Brain microvascular endothelial cell (primary cell): ENCODE data around the gene LRRIQ1.
A peak's percentile ranks its signal among the peaks of the same experiment; 100 is the strongest.

Experiments
- DNase-seq: peaks from one replicate; pipeline ENCODE4 v3.0.0-alpha.2; 2020
- H3K27ac ChIP-seq: fragments of 250-450 bp; sonication (Bioruptor Pico); 2 replicates; pipeline ENCODE4 v1.5.1; 2020; ENCODE audit warnings: mild to moderate bottlenecking, moderate library complexity
- H3K27me3 ChIP-seq: fragments of 250-450 bp; sonication (Bioruptor Pico); replicated peaks from 2 replicates; pipeline ENCODE4 v1.5.1; 2020; ENCODE audit warnings: mild to moderate bottlenecking
- H3K36me3 ChIP-seq: fragments of 250-450 bp; sonication (Bioruptor Pico); replicated peaks from 2 replicates; pipeline ENCODE4 v1.5.1; 2020; ENCODE audit warnings: mild to moderate bottlenecking
- H3K4me3 ChIP-seq: 2 replicates; pipeline ENCODE4 v1.5.1; 2011; ENCODE audit warnings: low read depth, mild to moderate bottlenecking, control low read depth, low read length, moderate library complexity
- in situ Hi-C: cut with HindIII; loops from 2 replicates; pipeline ENCODE4 v1.10.0; 2017; ENCODE audit warnings: low sequenced_read_pairs, low pct_ligation_motif_present
- TF ChIP-seq, protein P1 (sequence below): IDR thresholded peaks from 2 replicates; pipeline ENCODE4 v1.5.1; 2011; ENCODE audit warnings: low read depth, mild to moderate bottlenecking, moderate library complexity, low read length, control low read depth, inconsistent platforms; ENCODE audit errors: missing control alignments

The LRRIQ1 gene

GRCh38 chr12:85152311-85152729 is 116.2 kb downstream of the LRRIQ1 start:
- TF ChIP-seq, protein P1, sequence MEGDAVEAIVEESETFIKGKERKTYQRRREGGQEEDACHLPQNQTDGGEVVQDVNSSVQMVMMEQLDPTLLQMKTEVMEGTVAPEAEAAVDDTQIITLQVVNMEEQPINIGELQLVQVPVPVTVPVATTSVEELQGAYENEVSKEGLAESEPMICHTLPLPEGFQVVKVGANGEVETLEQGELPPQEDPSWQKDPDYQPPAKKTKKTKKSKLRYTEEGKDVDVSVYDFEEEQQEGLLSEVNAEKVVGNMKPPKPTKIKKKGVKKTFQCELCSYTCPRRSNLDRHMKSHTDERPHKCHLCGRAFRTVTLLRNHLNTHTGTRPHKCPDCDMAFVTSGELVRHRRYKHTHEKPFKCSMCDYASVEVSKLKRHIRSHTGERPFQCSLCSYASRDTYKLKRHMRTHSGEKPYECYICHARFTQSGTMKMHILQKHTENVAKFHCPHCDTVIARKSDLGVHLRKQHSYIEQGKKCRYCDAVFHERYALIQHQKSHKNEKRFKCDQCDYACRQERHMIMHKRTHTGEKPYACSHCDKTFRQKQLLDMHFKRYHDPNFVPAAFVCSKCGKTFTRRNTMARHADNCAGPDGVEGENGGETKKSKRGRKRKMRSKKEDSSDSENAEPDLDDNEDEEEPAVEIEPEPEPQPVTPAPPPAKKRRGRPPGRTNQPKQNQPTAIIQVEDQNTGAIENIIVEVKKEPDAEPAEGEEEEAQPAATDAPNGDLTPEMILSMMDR, result no peak
- no peak overlapping the region for H3K27ac ChIP-seq
- H3K36me3 ChIP-seq, result no peaks in the 10 kb centered on the region
- H3K4me3 ChIP-seq, result no peak overlapping the region
- H3K27me3 ChIP-seq, result no peaks in the 10 kb centered on the region
- DNase-seq, result no peak
- in situ Hi-C loops, result no loop called here

DNA sequence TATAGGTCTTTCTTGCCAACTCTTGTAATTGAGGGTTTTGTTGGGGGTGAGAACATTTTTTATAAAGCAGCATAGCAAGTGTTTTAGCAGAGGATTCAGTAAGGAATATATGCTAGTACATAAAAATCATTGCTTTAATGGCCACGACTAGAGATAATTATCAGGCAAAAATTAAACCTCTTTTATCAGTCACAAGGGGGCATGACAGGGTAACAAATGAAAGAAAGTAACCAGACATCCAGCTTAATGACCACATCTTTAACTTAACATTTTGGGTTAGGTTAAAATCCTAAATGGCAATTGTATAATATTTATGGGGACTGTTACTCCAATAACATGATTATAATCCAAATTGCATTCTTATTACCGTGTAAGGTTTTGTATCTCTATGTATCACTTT is 119.6 kb downstream of the LRRIQ1 start:
- H3K4me3 ChIP-seq, result no peak overlapping the region
- H3K27ac ChIP-seq, result no peak overlapping the region
- no peaks in the 10 kb centered on the region for H3K27me3 ChIP-seq
- TF ChIP-seq, protein P1, result no peak
- in situ Hi-C loops, result no loop called here
- H3K36me3 ChIP-seq, result no peaks in the 10 kb centered on the region
- DNase-seq, result peak; percentile 22

- no peaks in the 10 kb centered on the region for H3K27me3 ChIP-seq
- no peak overlapping the region for H3K27ac ChIP-seq
- TF ChIP-seq, protein P1, result no peak
- peak; percentile 3 for DNase-seq
- no peak overlapping the region for H3K4me3 ChIP-seq
- H3K36me3 ChIP-seq, result no peaks in the 10 kb centered on the region
- in situ Hi-C loops, result no loop called here
Observed at GRCh38 chr12:85156569-85156968, 120.4 kb downstream of the LRRIQ1 start.

- H3K36me3 ChIP-seq, result no peaks in the 10 kb centered on the region
Observed at GRCh38 chr12:85157035-85157603, 121.0 kb downstream of the LRRIQ1 start.

DNA sequence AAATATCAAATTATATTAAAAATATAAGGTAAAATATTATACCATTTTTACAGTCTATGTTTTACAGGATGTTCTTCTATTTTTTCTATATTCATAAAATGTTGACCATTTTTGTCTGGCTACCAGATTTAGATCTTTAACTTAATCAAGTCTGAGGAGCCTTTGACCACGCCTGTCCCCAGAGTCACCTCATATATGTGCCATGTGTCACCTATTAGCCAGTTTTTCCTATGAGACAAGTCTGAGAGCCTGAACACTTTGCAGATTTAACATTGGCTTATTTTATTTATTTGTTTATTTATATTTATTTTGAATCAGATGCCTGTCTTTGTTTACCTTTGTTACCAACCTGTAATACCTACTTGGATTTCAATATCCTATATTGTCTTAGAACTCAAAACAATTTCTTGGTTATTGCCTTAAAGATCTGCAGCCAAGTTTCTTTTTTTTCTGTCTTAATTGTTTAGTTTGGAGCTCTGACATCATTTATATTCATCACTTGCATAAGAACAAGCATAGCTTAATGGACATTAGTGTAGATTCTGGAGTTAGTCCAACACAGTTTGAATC is 127.7 kb downstream of the LRRIQ1 start:
- Histone ChIP-seq H3K36me3 (no peaks in the 10 kb centered on the region), H3K27me3 (no peaks in the 10 kb centered on the region), H3K27ac (no peak overlapping the region), H3K4me3 (no peak overlapping the region)
- no peak for DNase-seq
- TF ChIP-seq, protein P1, result no peak
- in situ Hi-C loops, result no loop called here

More at GRCh38 chr12:85157035-85157603, 121.0 kb downstream of the LRRIQ1 start:
- in situ Hi-C loops, result no loop called here
- no peak for DNase-seq
- Histone ChIP-seq H3K27ac (no peak overlapping the region), H3K4me3 (no peak overlapping the region), H3K27me3 (no peaks in the 10 kb centered on the region)
- TF ChIP-seq, protein P1, result no peak
